Mesodermal cell (in vitro differentiated cells): ENCODE measurements around the gene PPIG.
"Not testable (repeated sequence)": the region's sequence is repeated elsewhere in the genome, so short reads cannot be mapped to it uniquely, and the experiment has no call there.

Source experiments
- H3K27ac ChIP-seq: 2 replicates; pipeline ENCODE4 v1.7.0; 2013; ENCODE audit warnings: mild to moderate bottlenecking, low read depth, low read length, moderate library complexity; ENCODE audit not compliant: severe bottlenecking
- H3K36me3 ChIP-seq: 2 replicates; pipeline ENCODE4 v1.7.1; 2013; ENCODE audit warnings: mild to moderate bottlenecking, low read length, moderate library complexity; ENCODE audit not compliant: control insufficient read depth, insufficient read depth
- H3K4me1 ChIP-seq: one replicate; pipeline ENCODE4 v1.7.1; 2013; ENCODE audit warnings: mild to moderate bottlenecking, low read length; ENCODE audit not compliant: insufficient read depth, control insufficient read depth, poor library complexity, severe bottlenecking
- H3K4me3 ChIP-seq: 2 replicates; pipeline ENCODE4 v1.7.0; 2013; ENCODE audit warnings: low read length, control low read depth, mild to moderate bottlenecking; ENCODE audit not compliant: insufficient read depth, poor library complexity, severe bottlenecking; ENCODE audit errors: extremely low read depth
- H3K9me3 ChIP-seq: 2 replicates; pipeline ENCODE4 v1.7.1; 2013; ENCODE audit warnings: mild to moderate bottlenecking, low read length, moderate library complexity; ENCODE audit not compliant: control insufficient read depth
- WGBS, 2 experiments: methylation state at CpG; one replicate each; pipeline ENCODE4 v1.1.5; 2013; ENCODE audit warnings: missing lambda C conversion rate in 2 of 2; ENCODE audit not compliant: insufficient coverage in 2 of 2; 5-methylcytosine and 5-hydroxymethylcytosine counted together

The PPIG gene

DNA sequence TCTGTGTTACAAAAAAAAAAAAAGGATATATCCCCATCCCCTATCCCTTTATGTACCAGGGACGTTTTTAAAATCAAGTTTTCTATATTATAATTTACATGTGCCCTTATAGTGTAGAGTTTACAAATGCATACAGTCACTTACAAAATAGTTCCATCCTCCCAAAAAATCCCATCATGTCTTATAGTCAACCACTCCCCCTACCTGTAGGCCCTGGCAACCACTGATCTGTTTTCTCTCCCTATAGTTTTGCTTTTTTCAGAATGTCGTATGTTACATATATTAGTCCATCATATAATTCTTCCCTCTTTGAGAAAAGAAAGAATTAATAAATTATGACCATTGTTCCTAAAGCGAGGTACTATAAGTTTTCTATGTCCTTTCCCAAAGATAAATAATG lies 92.2 kb downstream of the PPIG start:
- WGBS, 2 experiments, result no CpG with 5 or more reads among the region's 3 CpGs
- no peaks in the 10 kb centered on the region for H3K9me3 ChIP-seq
- no peak overlapping the region for H3K4me3 ChIP-seq
- H3K4me1 ChIP-seq, result no peaks in the 10 kb centered on the region
- H3K36me3 ChIP-seq, result no peaks in the 10 kb centered on the region
- no peak overlapping the region for H3K27ac ChIP-seq

GRCh38 chr2:169676850-169677249 lies 92.7 kb downstream of the PPIG start:
- H3K9me3 ChIP-seq, result no peaks in the 10 kb centered on the region
- H3K27ac ChIP-seq, result no peak overlapping the region
- 84 to 88% methylated on average over 5 of the region's 6 CpGs for WGBS, 2 experiments
- no peaks in the 10 kb centered on the region for H3K4me1 ChIP-seq
- H3K36me3 ChIP-seq, result no peaks in the 10 kb centered on the region
- H3K4me3 ChIP-seq, result no peak overlapping the region

GRCh38 chr2:169683054-169683424 lies 98.9 kb downstream of the PPIG start:
- Histone ChIP-seq H3K4me1 (no peaks in the 10 kb centered on the region), H3K4me3 (no peak overlapping the region), H3K36me3 (no peaks in the 10 kb centered on the region), H3K9me3 (no peaks in the 10 kb centered on the region), H3K27ac (no peak overlapping the region)
- 67% methylated on average over 2 of the region's 3 CpGs; no CpG with 5 or more reads in 1 of the 2 experiments for WGBS, 2 experiments

DNA sequence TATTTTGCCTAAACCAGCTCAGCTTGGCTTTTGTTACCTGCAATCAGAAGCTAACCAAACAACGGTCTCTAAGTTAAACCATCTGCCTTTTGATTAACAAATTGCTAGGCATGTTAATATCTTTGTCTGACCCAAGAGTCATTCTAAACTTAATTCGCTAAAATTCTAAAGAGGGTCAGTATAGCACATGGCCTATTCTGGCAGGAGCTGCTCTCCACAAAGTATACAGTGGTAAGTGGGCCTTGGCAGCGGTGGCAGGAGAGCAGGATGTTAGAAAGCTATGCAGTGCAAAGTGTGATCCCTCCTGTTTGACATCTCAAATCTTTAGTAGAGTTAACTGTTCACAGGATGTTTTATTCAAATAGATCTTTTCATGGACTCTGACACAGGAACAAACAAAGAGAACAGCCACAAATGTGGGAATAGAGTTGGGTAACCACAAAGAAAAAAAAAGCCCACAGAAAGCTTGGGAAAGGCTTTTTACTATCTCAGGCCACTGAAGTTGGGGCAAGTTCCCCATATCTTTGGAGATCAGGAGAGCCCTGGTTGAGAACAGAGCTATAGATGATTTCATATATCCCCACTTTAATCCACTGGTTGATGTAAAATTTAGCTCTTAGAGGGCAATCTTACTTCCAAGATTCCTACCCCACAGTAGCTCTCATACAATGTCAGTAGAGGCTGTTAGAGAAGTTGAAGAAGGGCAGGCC lies 99.4 kb downstream of the PPIG start:
- 87% methylated on average over 3 of the region's 3 CpGs; no CpG with 5 or more reads in 1 of the 2 experiments for WGBS, 2 experiments
- Histone ChIP-seq H3K4me3 (no peak overlapping the region), H3K4me1 (no peaks in the 10 kb centered on the region), H3K36me3 (no peaks in the 10 kb centered on the region), H3K9me3 (no peaks in the 10 kb centered on the region), H3K27ac (no peak overlapping the region)

GRCh38 chr2:169684135-169684565 lies 100.0 kb downstream of the PPIG start:
- Histone ChIP-seq H3K4me3 (no peak overlapping the region), H3K36me3 (no peaks in the 10 kb centered on the region)
- WGBS, 2 experiments, result 20 to 60% methylated on average over 1 of the region's 3 CpGs

DNA sequence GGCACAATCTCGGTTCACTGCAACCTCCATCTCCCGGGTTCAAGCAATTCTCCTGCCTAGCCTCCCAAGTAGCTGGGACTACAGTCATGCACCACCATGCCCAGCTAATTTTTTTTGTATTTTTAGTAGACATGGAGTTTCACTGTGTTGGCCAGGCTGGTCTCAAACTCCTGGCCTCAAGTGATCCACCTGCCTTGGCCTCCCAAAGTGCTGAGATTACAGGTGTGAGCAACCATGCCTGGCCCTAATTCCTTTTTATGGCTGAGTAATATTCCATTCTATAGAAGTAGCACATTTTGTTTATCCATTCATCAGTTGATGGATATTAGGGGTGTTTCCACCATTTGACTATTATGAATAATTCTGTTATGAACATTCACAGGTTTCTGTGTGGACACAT lies 100.6 kb downstream of the PPIG start:
- WGBS, 2 experiments, result no CpG with 5 or more reads among the region's 2 CpGs
- not testable (repeated sequence) for H3K36me3 ChIP-seq, H3K27ac ChIP-seq, H3K4me3 ChIP-seq, H3K9me3 ChIP-seq, H3K4me1 ChIP-seq

More at GRCh38 chr2:169684135-169684565, 100.0 kb downstream of the PPIG start:
- Histone ChIP-seq H3K9me3 (no peaks in the 10 kb centered on the region), H3K27ac (no peak overlapping the region), H3K4me1 (no peaks in the 10 kb centered on the region)

GRCh38 chr2:169686825-169687224 lies 102.7 kb downstream of the PPIG start:
- H3K4me1 ChIP-seq, H3K36me3 ChIP-seq, H3K4me3 ChIP-seq, H3K9me3 ChIP-seq, H3K27ac ChIP-seq: not testable (repeated sequence)
- WGBS, 2 experiments, result 71% methylated on average over 4 of the region's 4 CpGs; no CpG with 5 or more reads in 1 of the 2 experiments

GRCh38 chr2:169687943-169688342 lies 103.8 kb downstream of the PPIG start:
- H3K4me1 ChIP-seq, H3K9me3 ChIP-seq, H3K36me3 ChIP-seq, H3K27ac ChIP-seq, H3K4me3 ChIP-seq: not testable (repeated sequence)

GRCh38 chr2:169690958-169691357 lies 106.8 kb downstream of the PPIG start:
- Histone ChIP-seq H3K4me3 (no peak overlapping the region), H3K36me3 (no peaks in the 10 kb centered on the region), H3K4me1 (no peaks in the 10 kb centered on the region), H3K9me3 (no peaks in the 10 kb centered on the region), H3K27ac (no peak overlapping the region)
- 50 to 70% methylated on average over 1 of the region's 1 CpG for WGBS, 2 experiments
